ENCODE measurements around the gene CYTH4.

- TF ChIP-seq CTCF (IDR thresholded peaks at IDR 0.05): no peak
- TF ChIP-seq EZH2 (IDR thresholded peaks at IDR 0.05): no peak
- TF ChIP-seq EZH2phosphoT487 (IDR thresholded peaks at IDR 0.05): no peak
Measured at GRCh38 chr22:37235897-37236607, 46.3 kb upstream of the CYTH4 start.

All from neural progenitor cell (in vitro differentiated cells).